ENCODE data around the gene SH3PXD2B. TPM values are rescaled to one million over a fixed set of nuclear protein-coding genes. Genes with fewer than 3 reads are reported as not detected.
A peak's percentile ranks its signal among the peaks of the same experiment; 100 is the strongest.

The SH3PXD2B gene
- total RNA-seq, 1 donor from 2014 or later: 30.9 TPM

DNA sequence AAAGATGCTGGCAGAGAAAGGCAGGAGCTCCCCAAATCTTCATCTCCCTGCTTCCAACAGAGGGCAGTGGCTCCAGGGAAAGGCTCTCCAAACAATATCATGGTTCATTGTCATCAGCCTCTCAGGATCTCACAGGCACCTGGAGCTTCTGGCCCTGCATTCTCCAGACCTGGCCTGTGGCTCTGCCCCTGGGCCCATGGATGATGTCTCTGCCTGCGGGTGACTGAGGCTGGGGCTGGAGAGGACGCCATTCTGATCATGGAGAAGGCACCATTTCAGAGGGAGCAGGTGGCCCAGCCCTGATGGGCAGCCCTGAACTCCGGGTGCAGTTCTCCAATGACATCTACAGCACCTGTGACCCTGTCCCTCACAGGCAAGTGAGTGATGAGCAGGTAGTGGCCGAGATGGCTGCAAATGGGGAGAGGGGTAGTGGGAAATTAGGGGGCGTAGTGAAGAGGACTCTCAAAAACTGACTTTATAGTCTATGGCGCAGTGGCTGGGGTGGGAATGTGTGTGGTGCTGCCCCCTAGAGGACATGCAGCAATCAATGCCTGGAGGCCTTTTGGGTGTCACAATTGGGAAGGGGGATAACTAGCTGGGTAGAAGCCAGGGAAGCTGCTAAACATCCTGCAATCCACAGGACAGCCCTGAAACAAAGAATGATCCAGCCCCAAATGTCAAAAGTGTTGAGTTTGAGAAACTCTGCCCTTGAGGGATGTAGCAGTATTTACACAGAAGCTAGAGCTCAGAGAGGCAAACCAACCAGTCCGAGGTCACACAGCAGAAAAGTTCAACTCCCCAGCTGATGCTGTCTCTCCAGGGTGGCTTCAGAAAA lies 3.2 kb downstream of the SH3PXD2B start:
- peak overlapping the region; percentile 88 to 95 for H3K4me3 ChIP-seq
- peak overlapping the region; percentile 97 for H3K27ac ChIP-seq
- H3K36me3 ChIP-seq: no peaks in the 10 kb centered on the region
- intact Hi-C loops (cut with DNase I): no loop called here
- H3K27me3 ChIP-seq: no peaks in the 10 kb centered on the region
- no peak for DNase-seq (ENCODE audit: extremely low spot score in 2 of 2)
- H3K4me1 ChIP-seq: peaks cover 83% of the 10 kb centered on the region
- H3K9me3 ChIP-seq: no peaks in the 10 kb centered on the region
- TF ChIP-seq, protein P1, sequence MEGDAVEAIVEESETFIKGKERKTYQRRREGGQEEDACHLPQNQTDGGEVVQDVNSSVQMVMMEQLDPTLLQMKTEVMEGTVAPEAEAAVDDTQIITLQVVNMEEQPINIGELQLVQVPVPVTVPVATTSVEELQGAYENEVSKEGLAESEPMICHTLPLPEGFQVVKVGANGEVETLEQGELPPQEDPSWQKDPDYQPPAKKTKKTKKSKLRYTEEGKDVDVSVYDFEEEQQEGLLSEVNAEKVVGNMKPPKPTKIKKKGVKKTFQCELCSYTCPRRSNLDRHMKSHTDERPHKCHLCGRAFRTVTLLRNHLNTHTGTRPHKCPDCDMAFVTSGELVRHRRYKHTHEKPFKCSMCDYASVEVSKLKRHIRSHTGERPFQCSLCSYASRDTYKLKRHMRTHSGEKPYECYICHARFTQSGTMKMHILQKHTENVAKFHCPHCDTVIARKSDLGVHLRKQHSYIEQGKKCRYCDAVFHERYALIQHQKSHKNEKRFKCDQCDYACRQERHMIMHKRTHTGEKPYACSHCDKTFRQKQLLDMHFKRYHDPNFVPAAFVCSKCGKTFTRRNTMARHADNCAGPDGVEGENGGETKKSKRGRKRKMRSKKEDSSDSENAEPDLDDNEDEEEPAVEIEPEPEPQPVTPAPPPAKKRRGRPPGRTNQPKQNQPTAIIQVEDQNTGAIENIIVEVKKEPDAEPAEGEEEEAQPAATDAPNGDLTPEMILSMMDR (IDR thresholded peaks at IDR 0.05): peak; percentile 31 to 66 (median 39)
- TF ChIP-seq POLR2AphosphoS5 (IDR thresholded peaks at IDR 0.05; ENCODE audit: insufficient read depth in 1 of 2, low read depth in 1 of 2) (peak in 1 of 2 donors; percentile 20), POLR2A (IDR thresholded peaks at IDR 0.05) (no peak)

GRCh38 chr5:172450453-172450852 lies 3.9 kb downstream of the SH3PXD2B start:
- TF ChIP-seq POLR2AphosphoS5 (IDR thresholded peaks at IDR 0.05; ENCODE audit: insufficient read depth in 1 of 2, low read depth in 1 of 2): no peak
- TF ChIP-seq POLR2A (IDR thresholded peaks at IDR 0.05): no peak
- TF ChIP-seq, protein P1 (IDR thresholded peaks at IDR 0.05): no peak
- Histone ChIP-seq H3K27me3 (no peaks in the 10 kb centered on the region), H3K4me1 (peaks cover 83% of the 10 kb centered on the region), H3K27ac (peak overlapping the region; percentile 97), H3K4me3 (peak overlapping the region; percentile 88 to 95), H3K9me3 (no peaks in the 10 kb centered on the region), H3K36me3 (no peaks in the 10 kb centered on the region)
- intact Hi-C loops (cut with DNase I): no loop called here
- no peak for DNase-seq (ENCODE audit: extremely low spot score in 2 of 2)

GRCh38 chr5:172448999-172449398 lies 5.3 kb downstream of the SH3PXD2B start:
- no peaks in the 10 kb centered on the region for H3K36me3 ChIP-seq
- intact Hi-C loops (cut with DNase I): no loop called here
- peaks cover 89% of the 10 kb centered on the region for H3K4me1 ChIP-seq
- peak overlapping the region in 1 of 2 donors; percentile 95 for H3K4me3 ChIP-seq
- no peaks in the 10 kb centered on the region for H3K9me3 ChIP-seq
- peak overlapping the region; percentile 97 for H3K27ac ChIP-seq
- H3K27me3 ChIP-seq: no peaks in the 10 kb centered on the region
- no peak for DNase-seq (ENCODE audit: extremely low spot score in 2 of 2)
- TF ChIP-seq POLR2AphosphoS5 (IDR thresholded peaks at IDR 0.05; ENCODE audit: insufficient read depth in 1 of 2, low read depth in 1 of 2) (no peak), POLR2A (IDR thresholded peaks at IDR 0.05) (no peak)
- TF ChIP-seq, protein P1 (IDR thresholded peaks at IDR 0.05): no peak

- peaks cover 92% of the 10 kb centered on the region for H3K4me1 ChIP-seq
- H3K4me3 ChIP-seq: no peak overlapping the region
- H3K27ac ChIP-seq: peak overlapping the region; percentile 97
- no peaks in the 10 kb centered on the region for H3K36me3 ChIP-seq
- no peak for DNase-seq (ENCODE audit: extremely low spot score in 2 of 2)
- intact Hi-C loops (cut with DNase I): no loop called here
- H3K9me3 ChIP-seq: no peaks in the 10 kb centered on the region
- TF ChIP-seq, protein P1 (IDR thresholded peaks at IDR 0.05): no peak
- TF ChIP-seq POLR2AphosphoS5 (IDR thresholded peaks at IDR 0.05; ENCODE audit: insufficient read depth in 1 of 2, low read depth in 1 of 2) (no peak), POLR2A (IDR thresholded peaks at IDR 0.05) (no peak)
- H3K27me3 ChIP-seq: no peaks in the 10 kb centered on the region
Measured at GRCh38 chr5:172447646-172448365, 6.5 kb downstream of the SH3PXD2B start.

All from vagina (tissue), 2 donors.